ENCODE results near the gene TMEM44. TPM values are rescaled to one million over a fixed set of nuclear protein-coding genes. Genes with fewer than 3 reads are reported as not detected.
A peak's percentile ranks its signal among the peaks of the same experiment; 100 is the strongest.

Gene TMEM44
- total and polyA plus RNA-seq, 9 of the 15 experiments (the other 6 are each of a cell fraction or from before 2014, with no cell fraction given), result 0.53 to 18.1 (median 11.3) TPM

DNA sequence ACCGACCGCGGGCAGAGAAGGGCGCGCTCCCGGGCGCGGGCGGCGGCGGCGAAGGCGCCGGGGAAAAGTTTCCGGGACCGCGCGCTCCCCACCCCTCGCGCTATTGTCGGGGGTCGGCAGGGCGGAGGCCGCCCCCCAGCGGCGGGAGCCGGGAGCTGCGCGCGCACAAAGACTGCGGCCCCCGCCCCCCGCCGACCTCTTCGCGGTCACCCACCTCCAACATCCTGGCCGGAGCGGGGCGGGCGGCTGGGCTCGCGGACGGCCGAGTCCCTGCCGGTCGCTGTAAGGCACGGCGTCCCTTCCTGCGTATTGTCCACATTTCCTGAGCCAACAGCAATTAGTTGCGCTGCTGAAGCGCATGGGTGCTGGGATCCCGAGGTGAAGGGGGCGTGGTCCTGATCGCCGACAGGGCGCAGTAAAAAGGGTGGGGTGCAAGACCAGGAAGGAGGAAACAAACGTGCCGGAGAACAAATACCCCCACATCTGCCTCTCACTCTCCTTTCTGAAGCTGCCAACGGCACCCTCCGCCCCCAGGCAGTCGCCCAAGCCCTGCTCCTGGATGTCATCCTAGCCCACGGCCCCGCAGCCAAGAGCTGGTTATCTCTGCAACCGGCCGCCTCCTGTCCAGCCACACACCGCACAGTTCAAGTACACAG lies at the start of gene TMEM44 (continued):
- TF ChIP-seq, protein P1, sequence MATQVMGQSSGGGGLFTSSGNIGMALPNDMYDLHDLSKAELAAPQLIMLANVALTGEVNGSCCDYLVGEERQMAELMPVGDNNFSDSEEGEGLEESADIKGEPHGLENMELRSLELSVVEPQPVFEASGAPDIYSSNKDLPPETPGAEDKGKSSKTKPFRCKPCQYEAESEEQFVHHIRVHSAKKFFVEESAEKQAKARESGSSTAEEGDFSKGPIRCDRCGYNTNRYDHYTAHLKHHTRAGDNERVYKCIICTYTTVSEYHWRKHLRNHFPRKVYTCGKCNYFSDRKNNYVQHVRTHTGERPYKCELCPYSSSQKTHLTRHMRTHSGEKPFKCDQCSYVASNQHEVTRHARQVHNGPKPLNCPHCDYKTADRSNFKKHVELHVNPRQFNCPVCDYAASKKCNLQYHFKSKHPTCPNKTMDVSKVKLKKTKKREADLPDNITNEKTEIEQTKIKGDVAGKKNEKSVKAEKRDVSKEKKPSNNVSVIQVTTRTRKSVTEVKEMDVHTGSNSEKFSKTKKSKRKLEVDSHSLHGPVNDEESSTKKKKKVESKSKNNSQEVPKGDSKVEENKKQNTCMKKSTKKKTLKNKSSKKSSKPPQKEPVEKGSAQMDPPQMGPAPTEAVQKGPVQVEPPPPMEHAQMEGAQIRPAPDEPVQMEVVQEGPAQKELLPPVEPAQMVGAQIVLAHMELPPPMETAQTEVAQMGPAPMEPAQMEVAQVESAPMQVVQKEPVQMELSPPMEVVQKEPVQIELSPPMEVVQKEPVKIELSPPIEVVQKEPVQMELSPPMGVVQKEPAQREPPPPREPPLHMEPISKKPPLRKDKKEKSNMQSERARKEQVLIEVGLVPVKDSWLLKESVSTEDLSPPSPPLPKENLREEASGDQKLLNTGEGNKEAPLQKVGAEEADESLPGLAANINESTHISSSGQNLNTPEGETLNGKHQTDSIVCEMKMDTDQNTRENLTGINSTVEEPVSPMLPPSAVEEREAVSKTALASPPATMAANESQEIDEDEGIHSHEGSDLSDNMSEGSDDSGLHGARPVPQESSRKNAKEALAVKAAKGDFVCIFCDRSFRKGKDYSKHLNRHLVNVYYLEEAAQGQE (IDR thresholded peaks at IDR 0.05; ENCODE audit: borderline replicate concordance), result peak; percentile 41
- TF ChIP-seq, protein P1 (CRISPR knock-in tag; IDR thresholded peaks at IDR 0.05; ENCODE audit: low read depth), result peak; percentile 67
- TF ChIP-seq, protein P2, sequence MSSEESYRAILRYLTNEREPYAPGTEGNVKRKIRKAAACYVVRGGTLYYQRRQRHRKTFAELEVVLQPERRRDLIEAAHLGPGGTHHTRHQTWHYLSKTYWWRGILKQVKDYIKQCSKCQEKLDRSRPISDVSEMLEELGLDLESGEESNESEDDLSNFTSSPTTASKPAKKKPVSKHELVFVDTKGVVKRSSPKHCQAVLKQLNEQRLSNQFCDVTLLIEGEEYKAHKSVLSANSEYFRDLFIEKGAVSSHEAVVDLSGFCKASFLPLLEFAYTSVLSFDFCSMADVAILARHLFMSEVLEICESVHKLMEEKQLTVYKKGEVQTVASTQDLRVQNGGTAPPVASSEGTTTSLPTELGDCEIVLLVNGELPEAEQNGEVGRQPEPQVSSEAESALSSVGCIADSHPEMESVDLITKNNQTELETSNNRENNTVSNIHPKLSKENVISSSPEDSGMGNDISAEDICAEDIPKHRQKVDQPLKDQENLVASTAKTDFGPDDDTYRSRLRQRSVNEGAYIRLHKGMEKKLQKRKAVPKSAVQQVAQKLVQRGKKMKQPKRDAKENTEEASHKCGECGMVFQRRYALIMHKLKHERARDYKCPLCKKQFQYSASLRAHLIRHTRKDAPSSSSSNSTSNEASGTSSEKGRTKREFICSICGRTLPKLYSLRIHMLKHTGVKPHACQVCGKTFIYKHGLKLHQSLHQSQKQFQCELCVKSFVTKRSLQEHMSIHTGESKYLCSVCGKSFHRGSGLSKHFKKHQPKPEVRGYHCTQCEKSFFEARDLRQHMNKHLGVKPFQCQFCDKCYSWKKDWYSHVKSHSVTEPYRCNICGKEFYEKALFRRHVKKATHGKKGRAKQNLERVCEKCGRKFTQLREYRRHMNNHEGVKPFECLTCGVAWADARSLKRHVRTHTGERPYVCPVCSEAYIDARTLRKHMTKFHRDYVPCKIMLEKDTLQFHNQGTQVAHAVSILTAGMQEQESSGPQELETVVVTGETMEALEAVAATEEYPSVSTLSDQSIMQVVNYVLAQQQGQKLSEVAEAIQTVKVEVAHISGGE (CRISPR knock-in tag; IDR thresholded peaks at IDR 0.05), result peak; percentile 31 to 95 (median 57); a peak in 4 of 6 replicates
- peak; percentile 61; the same call in 1 of the 2 replicates for TF ChIP-seq MYC (IDR thresholded peaks at IDR 0.05; ENCODE audit: low read depth, low read length)
- TF ChIP-seq MYC (CRISPR knock-in tag; IDR thresholded peaks at IDR 0.05; ENCODE audit: borderline replicate concordance, low read depth), result no peak
- TF ChIP-seq JUND (IDR thresholded peaks at IDR 0.05; ENCODE audit: borderline replicate concordance, low read depth, low read length), result peak; percentile 4; the same call in 1 of the 2 replicates
- TF ChIP-seq JUND (tag; IDR thresholded peaks at IDR 0.05; ENCODE audit: borderline replicate concordance, low read depth, low read length), result no peak
- TF ChIP-seq, protein P3, sequence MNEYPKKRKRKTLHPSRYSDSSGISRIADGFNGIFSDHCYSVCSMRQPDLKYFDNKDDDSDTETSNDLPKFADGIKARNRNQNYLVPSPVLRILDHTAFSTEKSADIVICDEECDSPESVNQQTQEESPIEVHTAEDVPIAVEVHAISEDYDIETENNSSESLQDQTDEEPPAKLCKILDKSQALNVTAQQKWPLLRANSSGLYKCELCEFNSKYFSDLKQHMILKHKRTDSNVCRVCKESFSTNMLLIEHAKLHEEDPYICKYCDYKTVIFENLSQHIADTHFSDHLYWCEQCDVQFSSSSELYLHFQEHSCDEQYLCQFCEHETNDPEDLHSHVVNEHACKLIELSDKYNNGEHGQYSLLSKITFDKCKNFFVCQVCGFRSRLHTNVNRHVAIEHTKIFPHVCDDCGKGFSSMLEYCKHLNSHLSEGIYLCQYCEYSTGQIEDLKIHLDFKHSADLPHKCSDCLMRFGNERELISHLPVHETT (CRISPR knock-in tag; conservative IDR thresholded peaks at IDR 0.05 in 1 of 2, IDR thresholded peaks at IDR 0.05 in 1 of 2), result peak in 1 of 2 experiments; percentile 90; a peak in 2 of 4 replicates
- TF ChIP-seq, protein P4, sequence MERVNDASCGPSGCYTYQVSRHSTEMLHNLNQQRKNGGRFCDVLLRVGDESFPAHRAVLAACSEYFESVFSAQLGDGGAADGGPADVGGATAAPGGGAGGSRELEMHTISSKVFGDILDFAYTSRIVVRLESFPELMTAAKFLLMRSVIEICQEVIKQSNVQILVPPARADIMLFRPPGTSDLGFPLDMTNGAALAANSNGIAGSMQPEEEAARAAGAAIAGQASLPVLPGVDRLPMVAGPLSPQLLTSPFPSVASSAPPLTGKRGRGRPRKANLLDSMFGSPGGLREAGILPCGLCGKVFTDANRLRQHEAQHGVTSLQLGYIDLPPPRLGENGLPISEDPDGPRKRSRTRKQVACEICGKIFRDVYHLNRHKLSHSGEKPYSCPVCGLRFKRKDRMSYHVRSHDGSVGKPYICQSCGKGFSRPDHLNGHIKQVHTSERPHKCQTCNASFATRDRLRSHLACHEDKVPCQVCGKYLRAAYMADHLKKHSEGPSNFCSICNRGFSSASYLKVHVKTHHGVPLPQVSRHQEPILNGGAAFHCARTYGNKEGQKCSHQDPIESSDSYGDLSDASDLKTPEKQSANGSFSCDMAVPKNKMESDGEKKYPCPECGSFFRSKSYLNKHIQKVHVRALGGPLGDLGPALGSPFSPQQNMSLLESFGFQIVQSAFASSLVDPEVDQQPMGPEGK (CRISPR knock-in tag; IDR thresholded peaks at IDR 0.05; ENCODE audit: borderline replicate concordance), result no peak
